HG03159 (cell line): ENCODE results near the gene CCDC24.

Experiments used
- ATAC-seq: cut with Tn5 transposase; IDR thresholded peaks from one replicate; pipeline ENCODE4 v1.9.1; 2021; ENCODE audit warnings: mild to moderate bottlenecking, moderate library complexity; ENCODE audit not compliant: unreplicated experiment

Gene CCDC24

GRCh38 chr1:43995984-43996732 is 4.8 kb downstream of the CCDC24 start:
- ATAC-seq = no peak

- no peak for ATAC-seq
Measured at GRCh38 chr1:43996733-43997115, 5.3 kb downstream of the CCDC24 start.

DNA sequence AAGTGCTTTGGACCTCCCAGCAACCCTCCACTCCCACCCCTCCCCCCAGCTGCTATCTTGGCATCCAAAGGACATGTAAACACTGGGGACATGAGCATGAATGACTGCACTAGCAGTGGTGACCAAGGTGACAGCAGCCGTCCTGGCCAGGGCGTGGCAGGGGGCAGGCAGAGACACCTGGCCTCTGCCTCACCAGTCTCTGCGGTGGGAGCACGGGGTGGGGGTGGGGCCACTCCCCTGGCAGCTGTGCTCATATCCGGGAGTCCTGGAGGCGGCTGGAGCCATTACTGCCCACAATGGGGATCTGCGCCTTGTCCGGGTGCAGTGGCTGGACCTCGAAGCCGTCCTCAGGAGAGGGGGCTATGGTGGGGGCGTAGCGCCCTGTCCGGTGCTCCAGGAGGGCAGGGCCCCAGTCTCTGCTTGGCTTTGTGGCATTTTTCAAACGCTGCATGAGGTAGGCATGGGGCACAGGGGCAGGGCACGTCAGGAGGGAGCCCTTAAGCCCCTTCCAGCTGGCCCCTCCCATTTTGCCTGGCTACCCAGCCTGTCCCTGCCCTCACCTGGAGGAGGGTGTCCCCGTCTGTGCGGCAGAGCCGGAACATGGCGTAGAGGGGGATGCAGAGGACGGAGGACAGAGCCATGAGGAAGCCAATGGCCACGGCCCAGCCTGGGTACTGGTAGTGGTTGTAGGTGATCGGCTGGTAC is 6.0 kb downstream of the CCDC24 start:
- ATAC-seq = no peak

- ATAC-seq = no peak
Measured at GRCh38 chr1:43998000-43998378, 6.6 kb downstream of the CCDC24 start.

DNA sequence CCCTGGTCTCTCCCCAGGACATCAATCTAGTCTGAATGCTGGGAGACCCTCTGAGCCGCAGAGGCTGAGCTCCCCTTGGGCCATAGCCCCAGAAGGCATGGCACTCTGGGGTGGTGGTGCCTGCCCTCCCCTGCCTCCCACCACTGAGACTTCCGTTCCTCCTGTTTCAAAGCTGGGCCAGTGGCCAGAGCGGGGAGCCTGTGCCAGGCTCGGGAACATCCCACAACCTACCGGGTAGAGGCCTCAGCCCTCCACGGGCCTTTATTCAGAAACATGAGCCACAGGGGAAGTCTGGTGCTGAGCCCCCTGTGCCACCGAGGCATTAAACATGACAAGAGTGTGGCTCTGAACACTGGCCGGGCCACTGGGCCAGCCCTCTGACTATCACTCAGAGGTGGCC is 8.1 kb downstream of the CCDC24 start:
- no peak for ATAC-seq

DNA sequence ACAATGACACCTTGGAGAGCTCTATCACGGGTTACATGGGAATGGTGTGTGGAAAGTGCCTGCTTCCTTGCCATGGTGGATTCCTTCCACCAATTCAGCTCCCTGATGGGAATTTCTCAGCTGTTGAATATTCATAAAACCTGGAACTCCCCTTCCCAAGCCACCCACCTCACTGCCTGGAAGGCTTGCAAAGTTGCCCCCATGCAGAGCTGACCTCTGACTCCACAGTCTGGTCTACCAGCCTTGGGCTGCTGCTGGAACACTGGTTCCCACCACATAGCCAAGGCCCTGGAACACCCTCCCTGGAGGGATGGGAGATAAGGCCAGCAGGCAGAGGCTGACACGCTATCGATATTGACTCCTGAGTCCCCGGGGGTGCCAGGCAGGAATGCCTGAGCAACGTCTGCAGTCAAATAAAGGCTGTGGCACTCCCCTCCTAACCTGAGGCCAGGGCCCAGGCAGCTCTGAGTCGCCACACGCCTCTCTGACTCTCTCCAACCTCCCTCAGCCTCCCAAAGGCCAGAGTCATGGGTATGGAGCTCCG is 8.8 kb downstream of the CCDC24 start:
- no peak for ATAC-seq

- ATAC-seq = no peak
Measured at GRCh38 chr1:44002165-44002564, 10.8 kb downstream of the CCDC24 start.

DNA sequence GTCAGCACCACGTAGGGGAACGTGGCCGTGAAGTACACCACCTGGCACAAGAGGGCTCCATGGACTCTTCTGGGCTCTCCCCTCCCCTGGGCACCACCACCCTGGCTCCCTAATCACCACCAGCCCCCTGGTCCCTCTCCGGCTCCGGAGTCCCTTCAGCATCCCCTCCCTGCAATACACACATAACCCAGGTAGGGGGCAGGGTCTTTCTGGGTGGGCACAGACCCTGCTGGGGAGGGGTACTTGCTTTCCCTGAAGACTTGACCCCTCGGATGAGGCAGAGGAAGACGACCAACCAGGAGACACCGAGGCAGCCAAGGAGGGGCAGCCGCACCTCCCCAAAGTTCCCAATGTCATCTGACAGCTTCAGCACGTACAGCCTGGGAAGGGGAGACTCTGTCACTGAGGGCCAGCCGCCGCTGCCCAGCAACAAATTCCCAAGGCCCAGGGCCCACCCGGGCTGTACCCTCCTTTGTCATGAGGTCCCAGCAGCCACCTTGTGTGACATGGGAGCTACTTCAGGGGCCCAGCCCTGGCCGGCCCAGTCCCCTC is 11.3 kb downstream of the CCDC24 start:
- no peak for ATAC-seq

- no peak for ATAC-seq
Measured at GRCh38 chr1:44008259-44008658, 16.9 kb downstream of the CCDC24 start.

DNA sequence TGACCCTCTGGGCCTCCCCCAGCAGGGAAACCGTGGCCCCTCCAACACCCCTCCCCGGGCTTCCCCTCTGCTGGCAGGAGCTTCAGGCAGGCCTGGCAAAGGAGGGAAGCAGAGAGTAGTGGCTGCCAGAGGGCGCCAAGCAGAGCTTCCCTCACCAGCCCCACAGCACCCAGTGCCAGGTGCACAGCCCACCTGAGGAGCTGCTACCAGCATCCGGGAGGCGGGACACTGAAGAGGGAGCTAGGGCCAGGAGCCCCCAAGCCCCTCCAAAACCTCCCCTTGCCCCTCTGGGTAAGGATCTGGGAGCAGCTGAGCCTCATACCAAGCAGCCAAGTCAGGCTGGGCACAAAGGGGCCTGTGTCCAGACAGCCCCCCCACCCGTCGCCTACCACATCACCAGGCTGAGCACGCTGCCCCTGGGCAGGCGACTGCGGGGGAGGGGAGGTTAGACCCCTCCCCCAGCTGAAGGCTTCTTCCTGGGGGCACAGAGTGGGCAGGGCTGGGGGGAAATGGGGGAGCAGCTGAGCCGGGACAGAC is 19.6 kb downstream of the CCDC24 start:
- no peak for ATAC-seq

- no peak for ATAC-seq
Measured at GRCh38 chr1:44012404-44012803, 21.0 kb downstream of the CCDC24 start.

DNA sequence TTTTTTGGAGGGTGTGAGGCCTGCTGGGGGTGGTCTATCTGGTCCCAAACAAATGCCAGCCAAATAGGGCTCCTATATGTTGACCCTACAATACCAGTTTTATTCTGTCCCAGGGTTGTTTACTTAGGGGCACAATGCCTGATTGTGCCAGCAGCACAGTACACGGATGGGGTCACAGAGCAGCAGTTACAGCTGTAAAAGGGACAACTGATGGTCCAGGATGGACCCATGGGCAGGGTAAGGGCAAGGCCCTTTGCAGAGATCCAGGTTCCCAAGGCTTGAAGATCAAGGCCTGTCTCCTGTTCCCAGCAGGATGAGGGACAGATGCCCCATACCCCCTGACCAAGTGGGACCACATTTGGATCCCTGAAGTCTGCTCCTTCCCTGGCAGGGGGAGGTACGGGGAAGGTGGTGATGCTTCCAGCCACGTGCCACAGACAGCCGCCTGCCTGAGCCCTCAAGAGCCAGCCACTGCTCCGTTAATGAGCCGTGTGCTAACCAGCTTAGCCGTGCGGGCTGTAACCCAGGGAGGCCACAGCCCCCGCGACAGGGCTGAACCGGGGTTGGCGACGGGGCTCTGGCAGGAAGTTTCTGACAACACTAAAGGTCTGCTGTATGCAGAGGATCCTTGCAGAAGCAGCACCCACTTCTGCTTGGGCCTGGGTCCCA is 21.7 kb downstream of the CCDC24 start:
- no peak for ATAC-seq

DNA sequence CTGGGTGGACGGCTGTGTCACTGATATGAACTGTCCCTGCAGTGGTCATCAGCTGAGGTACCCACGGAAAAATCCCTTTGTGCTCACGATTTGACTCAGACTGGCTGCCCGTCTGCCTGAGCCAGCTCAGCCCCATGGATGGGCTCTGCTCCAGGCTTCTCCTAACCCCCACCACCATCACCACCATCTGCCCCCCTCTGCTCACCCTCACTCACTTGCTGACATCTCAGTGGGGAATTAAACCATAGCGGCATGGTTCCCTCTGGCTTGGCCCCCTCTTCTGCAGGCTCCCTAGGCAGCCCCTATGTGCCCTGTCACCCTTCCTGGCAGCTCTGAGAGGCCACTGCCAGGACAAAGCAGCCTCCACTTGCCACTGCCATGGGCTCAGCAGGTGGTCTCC is 22.6 kb downstream of the CCDC24 start:
- ATAC-seq = no peak

GRCh38 chr1:44014365-44015104 is 23.1 kb downstream of the CCDC24 start:
- ATAC-seq = no peak

- no peak for ATAC-seq
Measured at GRCh38 chr1:44015206-44015605, 23.8 kb downstream of the CCDC24 start.

DNA sequence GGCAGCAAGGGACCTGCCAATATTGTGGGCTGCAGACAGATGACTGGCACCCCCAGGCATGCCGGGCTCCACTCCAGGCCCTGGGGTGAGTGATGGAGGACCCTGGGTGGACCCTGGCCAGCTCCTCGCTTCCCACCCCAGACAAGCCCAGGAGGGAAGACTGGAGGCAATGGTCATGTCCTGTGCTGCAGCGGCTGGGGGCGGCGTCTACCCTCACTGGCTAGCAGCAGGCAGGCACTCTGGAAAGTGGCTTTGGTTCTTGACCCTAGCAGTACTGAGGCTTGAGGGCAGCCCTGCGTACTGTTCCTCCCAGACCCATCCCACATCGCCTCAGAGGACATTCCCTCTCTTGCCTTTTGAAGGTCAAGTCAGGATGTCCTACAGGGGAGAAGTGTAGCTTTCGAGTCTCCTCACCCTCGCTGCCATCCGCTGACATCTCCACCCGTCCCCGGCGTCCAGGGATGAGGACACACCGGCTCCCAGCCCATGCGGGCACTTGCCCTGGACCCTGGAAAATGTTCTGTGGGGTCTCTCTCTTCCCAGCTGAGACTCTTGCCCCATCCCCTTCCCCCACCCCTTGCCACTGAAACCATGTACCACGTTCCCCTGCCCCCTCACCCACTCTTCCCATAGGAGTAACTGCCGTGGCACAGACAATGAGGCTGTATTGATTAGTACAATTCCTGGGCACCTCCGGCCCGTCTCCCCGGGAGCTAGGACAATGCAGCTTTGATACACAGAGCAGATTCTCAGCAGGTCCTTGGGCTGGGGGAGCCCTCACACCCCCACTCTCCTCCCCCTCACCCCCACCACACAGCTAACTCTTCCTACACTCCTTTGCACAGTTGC is 24.9 kb downstream of the CCDC24 start:
- ATAC-seq = no peak

- ATAC-seq = no peak
Measured at GRCh38 chr1:44016890-44017400, 25.5 kb downstream of the CCDC24 start.

DNA sequence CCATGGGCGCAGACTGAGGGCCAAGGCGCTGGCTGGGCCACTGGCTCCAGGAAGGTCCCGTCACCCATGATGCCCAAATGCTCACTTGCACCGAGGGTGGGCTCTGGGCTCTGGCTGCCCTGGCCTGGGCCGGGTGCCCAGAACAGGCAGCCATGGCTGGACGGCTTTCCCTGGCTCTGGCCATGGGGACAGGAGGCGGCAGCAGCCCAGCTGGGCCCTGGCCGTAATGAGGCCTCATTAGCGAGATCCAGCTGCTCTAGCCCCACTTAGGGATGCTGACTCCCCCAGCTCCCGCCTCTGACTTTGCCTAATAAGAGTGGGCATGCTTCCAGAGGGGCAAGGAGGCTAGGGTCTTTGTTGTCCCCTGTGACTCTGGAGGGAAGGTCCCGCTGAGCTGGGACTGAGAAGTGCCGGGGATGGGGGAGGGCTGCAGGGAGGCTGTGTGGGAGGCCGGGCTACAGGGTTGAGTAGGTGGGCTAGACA is 28.1 kb downstream of the CCDC24 start:
- no peak for ATAC-seq

- ATAC-seq = no peak
Measured at GRCh38 chr1:44020464-44020863, 29.1 kb downstream of the CCDC24 start.
